Subcutaneous adipose tissue (tissue), 4 donors: Measurements from ENCODE around the gene COMMD10. TPM values are rescaled to one million over a fixed set of nuclear protein-coding genes. Genes with fewer than 3 reads are reported as not detected.

ENCODE experiments used
- total RNA-seq, 4 donors: library from RNA; depleted of rRNA; stranded (reverse); fragments of >200 nt; gene quantifications; one replicate each; pipeline ENCODE4 v1.1.0, GENCODE V29; 2016
- TF ChIP-seq, protein P1 (sequence below): fragments of 450-650 bp; IDR thresholded peaks from one replicate; pipeline ENCODE4 v1.5.1; 2016; ENCODE audit warnings: low read depth, mild to moderate bottlenecking, control low read depth, antibody characterized with exemption, moderate library complexity

Gene COMMD10
- total RNA-seq, 4 donors from 2014 or later: 25.2 to 58.2 (median 38.8) TPM

DNA sequence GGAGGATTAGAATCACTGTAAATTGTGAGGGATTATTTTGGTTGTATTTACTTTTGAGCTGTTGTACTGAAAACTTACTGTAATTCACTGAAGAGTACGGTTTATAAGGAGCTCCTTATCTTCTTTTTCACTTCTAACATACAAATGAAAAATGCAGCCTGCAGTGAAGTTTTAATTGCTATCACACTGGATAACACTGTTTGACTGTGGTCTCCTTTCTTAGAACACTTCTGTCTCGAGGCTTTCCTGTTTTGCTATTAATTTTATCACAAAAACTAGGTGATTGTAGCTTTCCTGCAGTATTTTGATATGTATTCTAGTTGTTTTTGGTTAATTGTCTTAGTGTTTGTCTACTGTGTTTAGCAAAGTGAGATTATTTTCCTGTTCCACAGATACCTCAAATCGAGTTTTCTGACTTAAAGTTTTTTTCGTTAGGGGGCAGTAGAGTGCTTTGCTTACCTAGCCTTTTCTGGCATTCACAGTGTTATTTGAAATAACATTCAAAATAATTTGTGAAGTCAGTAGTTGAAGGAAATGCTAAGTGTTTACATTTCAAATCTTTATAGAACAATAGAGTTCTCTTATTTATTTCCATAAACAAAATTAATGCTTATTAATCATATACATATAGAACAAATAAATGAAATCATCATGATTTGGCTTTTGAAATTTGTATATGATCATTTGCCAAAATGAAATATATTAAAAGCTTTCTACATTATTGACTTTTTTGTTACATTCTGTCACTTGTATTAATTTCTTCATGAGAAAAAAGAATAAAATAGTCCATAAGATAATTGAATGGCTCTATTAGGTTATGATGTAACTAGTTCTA is 52.9 kb downstream of the COMMD10 start:
- TF ChIP-seq, protein P1, sequence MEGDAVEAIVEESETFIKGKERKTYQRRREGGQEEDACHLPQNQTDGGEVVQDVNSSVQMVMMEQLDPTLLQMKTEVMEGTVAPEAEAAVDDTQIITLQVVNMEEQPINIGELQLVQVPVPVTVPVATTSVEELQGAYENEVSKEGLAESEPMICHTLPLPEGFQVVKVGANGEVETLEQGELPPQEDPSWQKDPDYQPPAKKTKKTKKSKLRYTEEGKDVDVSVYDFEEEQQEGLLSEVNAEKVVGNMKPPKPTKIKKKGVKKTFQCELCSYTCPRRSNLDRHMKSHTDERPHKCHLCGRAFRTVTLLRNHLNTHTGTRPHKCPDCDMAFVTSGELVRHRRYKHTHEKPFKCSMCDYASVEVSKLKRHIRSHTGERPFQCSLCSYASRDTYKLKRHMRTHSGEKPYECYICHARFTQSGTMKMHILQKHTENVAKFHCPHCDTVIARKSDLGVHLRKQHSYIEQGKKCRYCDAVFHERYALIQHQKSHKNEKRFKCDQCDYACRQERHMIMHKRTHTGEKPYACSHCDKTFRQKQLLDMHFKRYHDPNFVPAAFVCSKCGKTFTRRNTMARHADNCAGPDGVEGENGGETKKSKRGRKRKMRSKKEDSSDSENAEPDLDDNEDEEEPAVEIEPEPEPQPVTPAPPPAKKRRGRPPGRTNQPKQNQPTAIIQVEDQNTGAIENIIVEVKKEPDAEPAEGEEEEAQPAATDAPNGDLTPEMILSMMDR: no peak

DNA sequence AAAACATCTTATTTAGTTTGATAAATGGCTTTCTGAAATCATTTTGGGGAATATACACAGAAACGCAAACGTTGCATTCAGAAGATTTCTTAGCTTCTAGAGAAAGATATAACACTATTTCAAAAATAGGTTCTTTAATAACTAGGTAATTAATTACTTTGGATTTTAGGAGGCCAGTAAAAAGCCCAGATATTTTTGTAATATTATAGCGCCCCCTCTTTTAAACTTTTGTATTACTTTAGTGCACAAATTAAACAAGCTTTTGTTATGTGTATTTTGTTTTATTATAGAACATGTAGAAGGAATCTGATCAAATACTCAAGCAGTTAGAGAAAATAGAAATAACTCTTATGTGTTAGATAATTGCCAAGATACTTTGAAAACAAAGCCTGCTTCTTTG is 57.7 kb downstream of the COMMD10 start:
- TF ChIP-seq, protein P1: no peak

DNA sequence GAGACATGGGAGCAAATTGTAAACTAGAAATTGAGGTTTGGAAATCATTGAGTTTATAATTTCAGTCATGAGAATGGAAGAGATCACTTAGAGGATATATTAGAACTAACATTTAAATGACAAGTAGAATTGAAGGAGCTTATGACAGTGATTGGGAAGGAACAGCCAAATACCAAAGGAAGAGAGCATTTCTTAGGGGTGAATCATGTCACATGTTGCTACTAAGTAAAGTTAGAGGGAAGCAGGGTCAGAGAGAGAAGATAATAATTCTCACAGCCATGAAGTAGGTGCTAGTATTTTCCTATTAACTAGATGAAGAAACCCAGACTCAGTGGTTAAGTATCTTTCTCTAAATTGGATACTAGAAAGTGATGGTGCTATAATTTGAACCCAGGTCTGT is 59.3 kb downstream of the COMMD10 start:
- TF ChIP-seq, protein P1: no peak

DNA sequence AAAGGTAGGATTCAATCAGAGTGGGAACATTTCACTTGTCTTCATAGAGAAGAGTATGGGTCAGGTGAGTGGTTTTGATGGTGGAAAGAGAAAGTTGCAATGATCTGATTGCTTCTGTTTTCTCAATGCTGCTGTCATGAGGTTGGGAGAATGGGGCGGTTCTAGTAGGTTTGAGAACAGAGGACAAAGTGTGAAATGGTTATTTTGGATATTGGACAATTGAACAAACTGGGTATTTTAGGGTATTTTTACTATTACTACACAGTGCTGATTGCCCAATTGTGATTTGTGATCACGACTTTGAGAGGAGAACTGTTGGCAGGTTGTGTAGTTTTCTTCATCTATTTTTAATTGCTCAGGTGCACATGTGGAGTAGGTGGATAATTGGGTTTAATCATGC is 60.2 kb downstream of the COMMD10 start:
- TF ChIP-seq, protein P1: no peak

DNA sequence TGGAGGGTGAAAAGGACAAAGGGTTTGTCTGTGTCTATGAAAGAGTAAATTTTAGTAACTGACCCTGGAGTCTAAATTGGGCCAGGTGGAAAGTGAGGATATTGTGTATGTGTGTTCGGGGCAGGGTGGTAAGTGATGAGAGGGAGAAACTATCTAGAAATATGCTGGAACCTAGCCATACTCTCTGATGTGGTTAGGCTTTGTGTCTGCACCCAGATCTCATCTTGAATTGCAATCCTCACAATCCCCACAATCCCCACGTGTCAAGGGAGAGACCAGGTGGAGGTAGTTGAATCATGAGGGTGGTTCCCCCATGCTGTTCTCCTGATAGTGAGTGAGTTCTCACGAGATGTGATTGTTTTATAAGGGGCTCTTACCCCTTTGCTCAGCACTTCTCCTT is 60.6 kb downstream of the COMMD10 start:
- TF ChIP-seq, protein P1: no peak

DNA sequence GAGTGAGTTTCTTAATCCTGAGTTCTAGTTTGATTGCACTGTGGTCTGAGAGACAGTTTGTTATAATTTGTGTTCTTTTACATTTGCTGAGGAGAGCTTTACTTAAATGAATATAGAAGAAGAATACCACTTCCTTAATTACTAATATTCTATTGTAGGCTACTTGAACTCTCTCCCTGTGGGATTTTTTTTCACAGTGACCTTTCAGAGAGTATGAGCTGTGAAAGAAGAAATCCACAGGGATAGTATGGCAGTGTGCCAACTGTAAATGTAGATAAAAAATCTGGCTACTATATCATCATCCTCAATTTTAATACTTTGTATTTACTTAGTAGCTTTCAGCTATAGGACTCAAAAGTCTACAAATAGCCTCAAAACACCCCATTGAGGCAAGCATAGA is 67.3 kb downstream of the COMMD10 start:
- TF ChIP-seq, protein P1: no peak

DNA sequence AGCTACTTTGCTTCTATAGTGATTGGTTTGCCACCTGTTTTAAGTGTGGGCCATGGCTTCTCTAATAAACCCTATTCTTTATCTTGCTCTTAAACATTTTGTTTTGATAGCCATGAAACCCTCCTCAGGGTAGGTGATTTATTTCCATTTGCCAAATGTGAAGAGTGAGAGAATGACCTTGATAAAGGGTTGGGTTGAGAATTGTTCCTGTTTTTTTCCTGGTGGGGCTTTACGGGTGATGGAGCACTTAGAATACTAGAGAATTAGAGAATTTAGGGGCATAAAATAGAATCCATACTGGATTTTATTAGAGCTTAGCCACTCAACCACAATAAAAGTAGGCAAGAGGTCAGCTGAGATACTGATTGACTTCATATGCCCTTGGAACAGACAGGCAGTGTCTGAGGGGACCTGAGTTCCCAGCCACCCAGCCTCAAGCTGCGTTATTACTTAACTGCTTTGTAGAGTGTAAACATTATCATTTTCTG is 68.9 kb downstream of the COMMD10 start:
- TF ChIP-seq, protein P1: no peak
